Activated CD4-positive, alpha-beta T cell treated with anti-CD3 and anti-CD28 coated beads for 24 hours (primary cell): ENCODE measurements around the gene BPI.
"Not testable (repeated sequence)": the region's sequence is repeated elsewhere in the genome, so short reads cannot be mapped to it uniquely, and the experiment has no call there.

ENCODE experiments used
- DNase-seq, 2 donors: peaks; one replicate each; pipeline ENCODE4 v3.0.0-alpha.2; 2020; ENCODE audit warnings: low read depth in 2 of 2

The BPI gene

DNA sequence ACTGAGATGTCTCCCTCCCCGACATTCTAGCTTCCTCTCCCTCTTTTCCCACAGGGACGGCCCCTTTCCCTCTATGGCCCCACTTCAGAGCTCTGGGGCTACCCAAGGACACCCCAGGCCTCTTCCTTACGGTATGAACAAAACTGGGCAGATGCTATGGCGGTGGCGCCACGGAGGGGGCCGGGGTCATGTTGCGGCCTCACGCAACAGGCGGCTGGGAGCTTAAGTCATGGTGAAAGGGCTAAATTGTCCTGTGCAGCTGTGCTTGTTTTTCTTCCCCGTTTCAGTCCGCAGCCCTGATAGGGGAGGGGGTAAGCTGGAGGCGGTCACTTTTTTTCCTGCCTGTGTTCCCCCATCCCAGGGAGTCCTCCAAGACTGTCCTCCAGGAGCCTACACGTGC is 25.8 kb upstream of the BPI start:
- DNase-seq: no peak

DNA sequence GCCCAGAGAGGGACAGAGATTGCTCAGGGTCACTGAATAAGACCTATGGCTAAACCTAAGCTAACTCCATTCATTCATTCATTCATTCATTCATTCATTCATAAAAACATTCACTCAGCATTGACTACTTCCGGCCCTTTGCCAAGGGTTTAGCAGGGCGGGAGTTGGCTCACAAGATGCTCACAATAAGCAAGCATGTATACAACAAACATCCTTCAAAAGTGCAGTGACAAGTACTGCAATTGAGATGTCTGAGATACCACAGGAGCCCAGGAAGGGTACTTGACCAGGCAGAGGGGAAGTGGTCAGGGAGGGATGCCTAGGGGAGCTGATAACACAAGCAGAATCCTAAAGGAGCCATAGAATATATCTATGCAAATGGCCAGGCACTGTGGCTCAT is 25.2 kb upstream of the BPI start:
- DNase-seq: no peak

DNA sequence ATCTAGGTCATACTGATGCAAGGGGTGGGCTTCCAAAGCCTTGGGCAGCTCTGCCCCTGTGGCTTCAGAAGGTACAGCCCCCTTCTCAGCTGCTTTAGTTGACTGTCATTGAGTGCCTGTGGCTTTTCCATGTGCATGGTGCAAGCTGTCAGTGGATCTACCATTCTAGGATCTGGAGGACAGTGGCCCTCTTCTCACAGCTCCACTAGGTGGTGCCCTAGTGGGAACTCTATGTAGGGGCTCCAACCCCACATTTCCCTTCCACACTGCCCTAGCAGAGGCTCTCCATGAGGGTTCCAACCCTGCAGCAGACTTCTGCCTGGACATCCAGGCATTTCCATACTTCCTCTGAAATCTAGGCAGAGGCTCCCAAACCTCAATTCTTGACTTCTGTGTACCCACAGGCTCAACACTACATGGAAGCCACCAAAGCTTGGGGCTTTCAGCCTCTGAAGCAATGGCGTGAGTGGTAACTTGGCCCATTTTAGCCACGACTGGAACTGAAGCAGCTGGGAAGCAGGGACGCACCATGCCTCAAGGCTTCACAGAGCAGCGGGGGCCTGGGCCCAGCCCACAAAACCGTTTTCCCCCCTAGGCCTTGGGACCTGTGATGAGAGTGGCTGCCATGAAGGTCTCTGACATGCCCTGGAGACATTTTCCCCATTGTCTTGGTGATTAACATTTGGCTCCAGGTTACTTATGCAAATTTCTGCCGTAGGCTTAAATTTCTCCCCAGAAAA is 22.6 kb upstream of the BPI start:
- DNase-seq: not testable (repeated sequence)

DNA sequence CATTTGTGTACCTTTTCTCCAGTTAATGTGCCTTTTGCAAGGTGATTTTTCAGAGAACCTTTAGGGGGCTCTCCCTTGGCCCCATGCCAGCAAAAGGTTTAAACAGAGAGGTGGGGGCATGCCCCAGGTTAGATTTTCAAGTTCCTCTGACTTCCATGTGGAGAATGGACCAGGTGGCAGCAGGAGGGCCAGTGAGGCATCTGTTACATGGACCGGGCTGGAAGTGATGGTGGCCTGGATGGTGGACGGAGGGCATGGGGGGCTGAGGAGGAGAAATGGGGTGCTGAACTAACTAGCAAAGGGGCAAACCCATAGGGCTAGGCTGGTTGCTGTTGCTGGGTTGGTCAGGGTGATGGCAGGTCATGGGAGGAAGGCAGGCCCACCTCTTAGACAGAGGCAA is 20.7 kb upstream of the BPI start:
- no peak for DNase-seq

DNA sequence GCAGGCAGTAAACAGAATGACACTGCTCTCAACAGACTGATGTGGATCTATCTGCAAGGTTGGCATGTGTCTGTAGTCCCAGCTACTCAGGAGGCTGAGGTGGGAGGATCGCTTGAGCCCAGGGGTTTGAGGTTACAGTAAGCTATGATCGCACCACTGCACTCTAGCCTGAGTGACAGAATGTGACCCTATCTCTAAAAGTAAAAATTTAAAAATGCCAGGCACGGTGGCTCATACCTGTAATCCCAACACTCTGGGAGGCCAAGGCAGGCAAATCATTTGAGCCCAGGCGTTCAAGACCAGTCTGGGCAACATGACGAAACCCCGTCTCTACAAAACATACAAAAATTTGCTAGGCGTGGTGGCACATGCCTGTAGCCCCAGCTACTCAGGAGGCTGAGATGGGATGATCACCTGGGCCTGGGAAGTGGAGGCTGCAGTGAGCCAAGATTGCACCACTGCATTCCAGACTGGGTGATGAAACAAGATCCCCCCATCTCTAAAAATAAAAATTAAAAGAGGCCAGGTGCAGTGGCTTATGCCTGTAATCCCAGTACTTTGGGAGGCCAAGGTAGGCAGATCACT is 19.8 kb upstream of the BPI start:
- DNase-seq: not testable (repeated sequence)

DNA sequence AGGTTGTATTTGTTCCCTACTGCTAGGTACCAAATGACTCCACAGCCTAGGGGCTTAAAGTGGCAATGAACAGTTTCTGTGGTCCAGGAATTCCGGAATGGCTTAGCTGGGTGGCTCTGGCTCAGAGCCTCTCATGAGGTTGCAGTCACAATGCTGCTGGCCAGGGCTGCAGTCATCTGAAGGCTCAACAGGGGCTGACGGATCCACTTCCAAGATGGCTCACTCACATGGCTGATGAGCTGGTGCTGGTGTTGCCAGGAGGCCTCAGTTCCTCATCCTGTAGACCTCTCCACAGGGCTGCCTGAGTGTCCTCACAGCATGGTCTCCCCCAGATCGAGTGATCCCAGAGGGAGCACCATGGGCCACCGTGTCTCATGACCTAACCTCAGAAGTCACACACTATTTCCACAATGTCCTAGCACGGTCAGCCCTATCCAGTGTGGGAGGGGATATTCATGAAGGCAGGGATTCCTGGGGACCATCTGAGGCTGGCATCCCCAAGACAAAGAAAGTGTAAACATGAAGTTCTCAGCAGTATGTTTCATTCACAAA is 19.0 kb upstream of the BPI start:
- DNase-seq: no peak

DNA sequence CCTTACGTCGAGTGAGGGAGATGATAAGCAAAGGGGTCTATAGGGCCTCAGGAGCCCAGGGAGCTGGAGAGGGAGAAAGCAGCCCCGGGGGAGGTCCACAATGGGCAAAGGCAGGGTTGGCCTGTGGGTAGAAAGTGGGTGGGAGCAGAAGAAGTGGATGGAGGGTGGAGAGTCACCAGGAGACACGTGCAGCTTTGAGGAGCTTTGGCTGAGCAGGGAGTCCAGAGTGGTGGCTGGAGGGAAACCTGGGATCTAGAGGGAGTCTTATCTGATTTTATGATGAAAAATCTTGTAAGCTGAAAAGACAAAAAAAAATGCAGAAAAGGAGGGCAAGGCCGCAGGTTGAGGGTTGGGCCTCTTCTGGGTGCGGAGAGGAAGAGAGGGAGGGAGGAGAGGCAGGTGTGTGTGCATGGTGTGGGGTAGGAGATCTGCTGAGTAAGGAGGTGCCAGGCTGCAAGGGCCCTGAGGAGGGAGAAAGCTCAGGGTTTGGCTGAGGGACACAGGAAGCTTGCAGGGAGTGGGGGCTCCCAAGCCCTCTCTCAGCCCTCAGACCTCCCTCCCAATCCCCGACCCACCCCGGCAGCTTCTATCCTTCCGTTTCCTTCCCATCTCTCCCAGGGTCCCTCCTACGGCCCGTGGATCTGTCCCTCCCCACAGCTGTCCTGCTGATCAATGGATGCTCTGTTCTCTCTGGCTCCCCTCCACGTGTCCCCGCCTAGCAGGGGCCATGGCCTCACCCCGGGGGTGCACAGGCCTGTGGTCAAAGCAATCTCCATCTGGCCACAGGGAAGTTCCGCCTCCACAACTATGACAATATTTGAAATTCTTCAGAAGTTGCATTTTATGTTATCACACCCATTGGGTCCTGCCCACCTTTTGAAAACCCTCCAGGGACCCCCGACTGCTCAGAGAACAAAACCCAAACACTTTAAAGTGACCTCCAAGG is 17.1 kb upstream of the BPI start:
- DNase-seq: no peak

DNA sequence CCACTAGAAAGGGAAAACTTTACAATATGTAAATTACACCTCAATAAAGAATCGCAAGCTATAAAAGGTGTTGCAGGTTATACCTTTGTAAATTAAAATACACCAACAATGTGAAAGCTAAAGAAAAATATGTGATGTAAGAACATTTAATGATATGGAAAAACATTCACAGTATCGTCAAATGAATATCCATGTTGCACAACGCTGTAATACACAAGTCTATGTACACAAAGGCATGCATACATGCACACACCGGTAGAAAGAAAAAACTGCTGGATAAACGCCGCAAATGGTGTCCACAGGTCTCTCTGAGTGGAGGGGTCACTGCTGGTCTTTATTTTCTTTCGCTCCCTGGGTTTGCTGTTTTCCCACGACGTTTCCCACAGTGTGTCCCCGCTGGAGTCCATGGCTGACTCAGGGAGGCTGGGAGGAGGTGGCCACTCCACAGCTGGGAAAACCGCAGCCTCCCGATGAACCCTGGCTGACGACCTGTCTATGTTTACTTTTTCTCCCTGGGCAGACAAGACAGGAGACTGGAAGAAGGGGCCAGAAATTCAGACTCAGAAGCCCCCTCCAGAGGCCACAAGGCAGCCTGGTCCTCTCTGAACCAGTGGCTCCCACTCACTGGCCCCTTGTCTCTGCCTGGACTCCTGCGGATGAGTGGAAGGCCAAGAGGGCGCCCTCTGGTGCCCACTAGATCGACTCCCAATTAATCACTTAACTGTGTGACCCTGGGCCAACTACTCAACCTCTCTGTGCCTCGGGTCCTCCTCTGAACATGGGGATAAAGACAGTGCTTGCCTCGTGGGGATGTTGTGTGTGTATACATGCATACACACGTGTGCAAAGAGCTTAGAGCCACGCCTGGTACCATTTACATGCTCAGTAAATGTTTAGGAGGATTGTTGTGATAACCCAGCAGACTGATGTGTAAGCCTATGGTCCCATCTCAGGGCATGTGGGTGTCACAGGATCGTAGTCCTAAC is 12.8 kb upstream of the BPI start:
- DNase-seq: no peak

DNA sequence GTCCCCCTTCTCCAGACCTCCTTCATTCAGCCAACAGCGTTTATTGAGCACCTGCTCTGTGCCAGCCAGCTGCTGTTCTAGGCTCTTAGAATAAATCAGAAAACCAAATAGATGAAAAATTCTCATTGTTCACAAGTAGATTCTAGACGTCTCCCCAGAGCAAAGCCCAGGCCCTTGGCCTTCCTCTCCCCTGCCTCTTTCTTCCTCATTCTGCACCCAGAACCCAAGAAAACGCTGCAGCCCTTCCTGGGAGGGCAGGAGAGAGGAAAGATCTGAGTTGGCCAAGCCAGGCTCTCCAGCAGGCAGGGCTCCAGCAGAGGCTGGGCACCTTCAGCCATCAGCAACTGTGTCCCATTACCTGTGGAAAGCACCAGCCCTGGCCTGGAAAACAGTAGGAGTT is 12.0 kb upstream of the BPI start:
- no peak for DNase-seq

DNA sequence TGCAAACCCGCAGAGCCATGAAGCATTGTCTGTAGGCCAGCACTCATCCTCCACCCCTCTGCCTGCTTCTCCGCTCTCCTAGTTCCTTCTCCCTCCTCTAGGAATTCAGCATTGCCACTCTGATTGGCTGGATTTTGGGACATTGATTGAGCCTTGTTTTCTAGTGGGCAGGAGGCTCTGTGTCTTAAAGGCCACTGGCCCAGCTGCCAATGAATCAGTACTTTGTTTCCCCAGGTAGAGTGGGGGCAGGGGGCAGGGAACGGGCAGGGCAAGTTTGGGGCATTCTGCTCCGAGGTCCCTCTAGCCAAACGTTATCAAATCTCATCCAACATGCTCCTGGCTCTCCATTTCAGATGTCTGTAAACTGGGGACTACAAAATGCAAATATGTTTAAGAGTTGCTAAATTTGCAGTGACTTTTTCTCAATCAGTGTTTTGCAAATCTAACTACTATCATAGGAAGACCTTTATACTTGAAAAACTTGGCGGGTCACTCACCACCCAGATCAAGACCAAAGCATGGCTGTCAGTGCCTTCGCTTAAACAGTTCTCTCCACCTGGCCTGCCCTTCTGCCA is 10.4 kb upstream of the BPI start:
- no peak for DNase-seq

DNA sequence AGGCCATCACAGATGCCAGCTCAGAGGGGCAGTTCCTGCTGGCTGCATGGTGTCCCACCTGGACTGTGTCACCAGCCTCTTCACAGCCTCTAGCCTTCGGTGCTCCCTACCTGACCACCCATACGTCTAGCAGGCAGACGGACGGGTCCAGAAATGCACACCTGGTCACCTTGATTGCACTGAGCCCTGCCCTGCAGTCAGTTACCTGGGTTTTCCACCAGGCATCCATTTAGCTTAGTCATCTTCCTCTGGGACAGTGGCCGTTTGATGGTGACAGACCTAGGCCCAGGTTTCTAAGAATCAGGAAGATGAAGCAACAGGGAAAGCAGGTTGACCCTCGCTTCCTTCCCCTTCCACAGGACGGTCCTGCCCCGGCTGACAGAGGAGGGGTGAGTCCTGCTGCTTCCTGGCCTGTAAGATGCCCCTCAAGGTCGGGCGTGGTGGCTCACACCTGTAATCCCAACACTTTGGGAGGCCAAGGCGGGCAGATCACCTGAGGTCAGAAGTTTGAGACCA is 9.8 kb upstream of the BPI start:
- DNase-seq: no peak

DNA sequence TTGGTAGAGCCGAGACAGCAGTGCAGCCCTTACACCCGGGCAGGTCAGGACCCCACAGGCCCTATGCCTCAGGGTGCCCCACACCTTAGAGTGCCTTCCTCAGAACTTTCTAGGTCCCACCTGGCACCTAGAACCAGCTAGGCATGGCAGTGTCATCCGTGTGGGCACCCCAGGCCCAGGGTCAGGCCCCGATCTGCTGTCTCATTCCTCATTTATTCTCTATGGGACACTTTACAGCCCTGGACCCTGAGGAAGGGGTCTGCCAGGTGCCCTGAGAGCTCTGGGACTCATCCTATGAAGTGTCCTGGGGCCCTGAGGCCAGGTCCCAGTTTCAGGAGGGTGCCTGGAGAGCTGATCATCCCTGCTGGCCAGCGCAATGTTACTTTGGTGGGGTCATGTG is 8.1 kb upstream of the BPI start:
- no peak for DNase-seq

DNA sequence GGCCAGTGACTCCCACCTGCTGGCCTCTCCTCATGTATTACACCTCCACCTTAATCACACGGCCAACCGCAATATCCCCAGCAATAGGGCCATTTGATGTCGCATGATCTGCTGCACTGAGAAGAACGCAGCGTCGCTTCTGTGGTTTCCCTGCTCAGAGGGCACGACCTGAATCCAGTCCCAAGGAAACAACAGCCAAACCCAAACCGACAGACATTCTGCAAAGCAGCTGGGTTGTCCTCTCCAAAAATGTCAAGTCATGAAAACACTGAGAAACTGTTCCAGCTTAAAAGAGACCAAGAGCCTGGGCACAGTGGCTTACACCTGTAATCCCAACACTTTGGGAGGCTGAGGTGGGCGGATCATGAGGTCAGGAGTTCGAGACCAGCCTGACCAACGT is 7.5 kb upstream of the BPI start:
- no peak for DNase-seq

DNA sequence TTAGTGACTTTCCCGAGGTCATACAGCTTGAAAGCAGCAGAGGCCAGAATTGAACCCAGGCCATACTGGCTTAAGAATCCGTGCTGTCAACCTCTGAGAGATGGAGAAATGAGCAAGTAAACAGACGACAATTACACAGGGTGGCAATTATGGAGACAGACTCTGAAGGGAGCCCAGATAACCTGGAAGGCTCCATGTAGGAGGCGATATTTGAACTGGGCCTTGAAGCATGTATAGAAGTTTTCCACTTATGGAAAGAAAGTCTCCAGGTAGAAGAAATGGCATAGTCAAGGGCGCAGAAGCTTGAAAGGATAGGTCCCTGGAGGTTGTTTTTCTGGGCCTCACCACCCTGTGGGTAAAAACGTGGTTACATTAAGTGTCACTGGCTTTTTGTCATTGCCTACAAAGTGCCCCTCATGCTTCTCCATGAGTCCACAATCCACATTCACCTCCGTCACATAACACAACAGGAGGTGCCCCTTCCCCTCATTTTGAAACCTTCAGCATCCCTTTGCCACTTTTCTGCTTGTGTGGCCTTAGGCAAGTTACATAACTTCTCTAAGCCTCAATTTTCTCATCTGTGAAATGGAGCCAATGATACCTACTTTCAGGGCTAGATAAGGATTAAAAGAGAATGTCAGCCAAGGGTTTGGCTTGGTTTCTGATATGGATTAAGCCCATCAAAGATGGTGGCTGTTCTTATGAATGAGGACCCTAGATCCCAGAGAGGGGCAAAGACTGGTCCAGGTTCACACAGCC is 5.9 kb upstream of the BPI start:
- no peak for DNase-seq

DNA sequence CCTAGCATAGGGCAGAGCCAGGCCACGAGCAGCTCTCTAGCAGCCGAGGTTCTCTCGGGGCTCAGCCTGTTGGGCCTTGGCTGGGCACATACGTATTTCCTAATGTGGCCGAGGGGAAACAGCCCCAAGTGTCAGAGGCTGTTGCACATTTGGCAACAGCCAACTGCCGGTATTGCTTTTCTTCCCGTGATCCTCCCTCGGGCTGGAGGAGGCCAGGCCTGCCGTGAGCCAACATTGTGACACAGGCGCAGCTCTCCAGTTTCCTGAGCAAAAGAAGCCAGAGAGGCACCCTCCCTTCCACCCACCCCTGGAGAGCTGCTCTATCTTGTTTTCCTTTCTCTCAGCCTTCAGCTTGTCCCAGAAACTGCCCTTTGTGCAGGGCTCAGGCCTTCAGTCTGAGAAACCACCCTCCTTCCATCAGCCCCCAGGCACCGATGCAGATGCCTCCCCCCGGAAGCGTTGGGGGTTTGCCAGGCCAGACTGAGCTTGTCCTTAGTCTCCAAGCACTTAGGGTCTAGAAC is 5.1 kb upstream of the BPI start:
- DNase-seq: no peak

DNA sequence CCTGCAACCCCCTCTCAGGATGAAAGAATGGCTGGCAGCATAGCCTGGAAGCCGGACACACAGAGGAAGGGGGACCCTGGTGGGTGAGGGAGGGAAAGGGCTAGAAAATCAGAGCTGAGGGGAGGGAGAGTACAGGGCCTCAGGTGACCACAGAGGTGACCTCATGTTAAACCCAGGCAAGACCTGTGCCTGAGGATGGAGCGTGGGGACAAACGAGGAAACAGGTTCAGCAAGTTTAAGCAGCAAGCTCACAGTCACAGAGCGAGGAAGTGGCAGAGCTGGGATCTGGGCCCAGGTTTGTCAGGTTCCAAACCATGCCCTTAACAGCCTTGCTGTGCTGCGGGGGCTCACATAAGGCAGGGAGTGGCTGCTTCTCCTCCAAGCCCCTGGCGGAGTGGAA is 4.0 kb upstream of the BPI start:
- DNase-seq: no peak

DNA sequence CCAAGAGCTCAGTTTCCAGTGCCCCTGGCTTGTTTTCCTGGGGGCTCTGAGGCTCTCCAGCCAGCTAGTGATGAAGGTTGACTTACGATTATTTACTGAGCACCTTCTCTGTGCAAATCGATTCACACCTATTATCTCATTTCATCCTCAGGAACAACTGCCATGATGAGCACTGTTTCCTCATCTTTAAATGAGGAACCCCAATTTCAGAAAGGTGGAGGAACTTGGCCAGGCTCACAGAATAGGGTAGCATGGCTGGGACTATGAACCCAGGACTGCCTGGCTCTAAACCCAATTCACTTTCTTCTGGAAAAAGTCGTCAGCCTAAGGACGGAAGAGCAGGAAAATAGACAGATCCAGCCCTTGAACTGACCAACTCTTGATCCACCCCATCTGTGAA is 3.5 kb upstream of the BPI start:
- no peak for DNase-seq

DNA sequence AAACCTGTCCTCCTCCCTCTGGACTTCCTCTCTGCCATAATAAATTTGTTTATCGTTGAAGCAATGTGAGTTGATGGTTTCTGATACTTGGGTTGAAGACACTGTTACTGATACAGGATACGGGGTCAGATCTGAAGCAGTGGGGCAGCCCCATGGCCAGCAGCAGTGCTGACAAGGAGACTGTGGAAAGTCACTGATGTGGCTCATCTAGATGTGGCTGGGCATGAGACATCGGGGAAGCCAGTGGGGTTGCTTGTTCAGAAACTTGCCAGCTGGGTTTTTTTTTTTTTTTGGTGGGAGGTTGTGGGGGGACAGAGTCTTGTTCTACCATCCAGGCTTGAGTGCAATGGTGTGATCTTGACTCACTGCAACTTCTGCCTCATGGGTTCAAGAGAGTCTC is 2.6 kb upstream of the BPI start:
- DNase-seq: no peak

DNA sequence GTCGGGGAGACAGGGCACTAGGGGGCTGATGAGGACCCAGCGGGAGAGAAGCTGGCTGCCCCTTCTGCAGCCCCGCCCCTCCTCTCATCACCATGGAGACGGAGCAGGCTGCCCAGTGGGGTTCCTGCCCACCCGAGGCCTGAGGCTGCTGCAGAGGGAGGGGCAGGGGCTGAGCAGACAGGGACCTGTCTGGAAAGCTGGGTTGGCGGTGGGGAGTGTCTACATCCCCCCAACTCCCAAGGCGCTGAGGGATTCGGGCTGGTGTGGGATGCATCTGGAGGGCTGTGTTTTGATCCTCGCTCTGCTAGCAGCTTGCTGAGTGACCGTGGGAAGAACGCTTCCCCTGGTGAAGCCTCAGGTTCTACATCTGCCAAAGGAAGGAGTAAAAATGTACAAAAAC is 1.2 kb upstream of the BPI start:
- no peak for DNase-seq
